Liver (tissue), 9 donors: Measurements from ENCODE around the gene COPS8. TPM values are rescaled to one million over a fixed set of nuclear protein-coding genes. Genes with fewer than 3 reads are reported as not detected.

ENCODE experiments used
- DNase-seq: peaks from one replicate; pipeline ENCODE4 v3.0.0-alpha.2; 2017; ENCODE audit warnings: low spot score
- H3K27ac ChIP-seq, 2 donors: one replicate each; pipeline ENCODE4 v1.7.0; 2013; ENCODE audit warnings: inconsistent platforms in 2 of 2, low read length in 2 of 2, control low read depth in 1 of 2, low read depth in 1 of 2, mild to moderate bottlenecking in 1 of 2
- H3K27me3 ChIP-seq, 4 donors: one replicate each; pipeline versions ENCODE4 v1.6.1 to v1.7.0; 2013; ENCODE audit warnings: low read length in 3 of 4, inconsistent platforms in 1 of 4, mild to moderate bottlenecking in 1 of 4, moderate library complexity in 1 of 4; ENCODE audit not compliant: control insufficient read depth in 4 of 4, insufficient read depth in 4 of 4
- H3K36me3 ChIP-seq, 4 donors: one replicate each; pipeline versions ENCODE4 v1.6.1 to v1.7.0; 2013; ENCODE audit warnings: low read length in 3 of 4, mild to moderate bottlenecking in 3 of 4, low read depth in 1 of 4, moderate library complexity in 1 of 4; ENCODE audit not compliant: control insufficient read depth in 4 of 4, insufficient read depth in 3 of 4
- H3K4me1 ChIP-seq, 4 donors: one replicate each; pipeline versions ENCODE4 v1.6.1 to v1.7.0; 2013; ENCODE audit warnings: low read length in 3 of 4, mild to moderate bottlenecking in 3 of 4, moderate library complexity in 1 of 4; ENCODE audit not compliant: control insufficient read depth in 4 of 4, insufficient read depth in 4 of 4
- H3K4me3 ChIP-seq, 3 donors: one replicate each; pipeline versions ENCODE4 v1.6.1 to v1.7.0; 2013; ENCODE audit warnings: low read length in 3 of 3, control low read depth in 1 of 3, low read depth in 1 of 3, mild to moderate bottlenecking in 1 of 3
- H3K9ac ChIP-seq, 2 donors: one replicate each; pipeline ENCODE4 v1.7.0; 2013; ENCODE audit warnings: low read length in 2 of 2, mild to moderate bottlenecking in 2 of 2, moderate library complexity in 2 of 2, control low read depth in 1 of 2, low read depth in 1 of 2
- H3K9me3 ChIP-seq, 4 donors: one replicate each; pipeline versions ENCODE4 v1.6.1 to v1.7.0; 2013; ENCODE audit warnings: low read length in 3 of 4; ENCODE audit not compliant: control insufficient read depth in 4 of 4
- ATF3 ChIP-seq: IDR thresholded peaks from 2 replicates; pipeline ENCODE4 v1.6.1; 2016; ENCODE audit warnings: antibody characterized with exemption
- CTCF ChIP-seq: fragments of 150-350 bp; IDR thresholded peaks from 2 replicates; pipeline ENCODE4 v1.5.1; 2017; ENCODE audit warnings: improper control_type of control experiment, low read depth, low read length; ENCODE audit not compliant: missing input control
- EGR1 ChIP-seq, 2 donors: IDR thresholded peaks; 2 replicates each; pipeline ENCODE4 v1.6.1; 2016 to 2018; ENCODE audit warnings: antibody characterized with exemption in 2 of 2, low read depth in 2 of 2
- FOXA1 ChIP-seq: IDR thresholded peaks from 2 replicates; pipeline ENCODE4 v1.6.1; 2016; ENCODE audit warnings: antibody characterized with exemption
- FOXA2 ChIP-seq: IDR thresholded peaks from 2 replicates; pipeline ENCODE4 v1.6.1; 2016; ENCODE audit warnings: antibody characterized with exemption
- GABPA ChIP-seq, 2 donors: IDR thresholded peaks in 1 of 2; conservative IDR thresholded peaks in 1 of 2; 2 replicates each; pipeline ENCODE4 v1.6.1; 2016; ENCODE audit warnings: antibody characterized with exemption in 2 of 2, mild to moderate bottlenecking in 1 of 2, moderate library complexity in 1 of 2
- HNF4A ChIP-seq, 2 donors: conservative IDR thresholded peaks; 2 replicates each; pipeline ENCODE4 v1.6.1; 2016; ENCODE audit warnings: antibody characterized with exemption in 2 of 2, mild to moderate bottlenecking in 2 of 2
- HNF4G ChIP-seq: IDR thresholded peaks from 2 replicates; pipeline ENCODE4 v1.6.1; 2016; ENCODE audit warnings: antibody characterized with exemption
- JUND ChIP-seq, 2 donors: IDR thresholded peaks; 2 replicates each; pipeline ENCODE4 v1.6.1; 2016; ENCODE audit warnings: antibody characterized with exemption in 2 of 2
- MAX ChIP-seq: IDR thresholded peaks from 2 replicates; pipeline ENCODE4 v1.6.1; 2016; ENCODE audit warnings: antibody characterized with exemption
- NR2F2 ChIP-seq: IDR thresholded peaks from 2 replicates; pipeline ENCODE4 v1.6.1; 2016; ENCODE audit warnings: antibody characterized with exemption
- RAD21 ChIP-seq, 2 donors: IDR thresholded peaks; 2 replicates each; pipeline ENCODE4 v1.6.1; 2016; ENCODE audit warnings: antibody characterized with exemption in 2 of 2, mild to moderate bottlenecking in 2 of 2
- REST ChIP-seq: IDR thresholded peaks from 2 replicates; pipeline ENCODE4 v1.6.1; 2016; ENCODE audit warnings: antibody characterized with exemption, mild to moderate bottlenecking
- RXRA ChIP-seq, 2 donors: IDR thresholded peaks; 2 replicates each; pipeline ENCODE4 v1.6.1; 2017 to 2018; ENCODE audit warnings: antibody characterized with exemption in 2 of 2, mild to moderate bottlenecking in 1 of 2
- SP1 ChIP-seq: IDR thresholded peaks from 2 replicates; pipeline ENCODE4 v1.6.1; 2018; ENCODE audit warnings: antibody characterized with exemption, mild to moderate bottlenecking
- TAF1 ChIP-seq: conservative IDR thresholded peaks from 2 replicates; pipeline ENCODE4 v1.6.1; 2016; ENCODE audit warnings: antibody characterized with exemption, mild to moderate bottlenecking
- YY1 ChIP-seq: IDR thresholded peaks from 2 replicates; pipeline ENCODE4 v1.6.1; 2016; ENCODE audit warnings: antibody characterized with exemption, mild to moderate bottlenecking
- ZBTB33 ChIP-seq: IDR thresholded peaks from 2 replicates; pipeline ENCODE4 v1.6.1; 2016; ENCODE audit warnings: antibody characterized with exemption
- WGBS: extraction: QIAGEN DNeasy Blood & Tissue Kit; methylation state at CpG from one replicate; pipeline ENCODE4 v1.1.7; 2013; 5-methylcytosine and 5-hydroxymethylcytosine counted together
- polyA plus RNA-seq, 2 donors: library from polyadenylated mRNA; stranded (reverse) in 1 of 2; unstranded in 1 of 2; fragments of 200-250 nt in 1 of 2; fragments of >200 nt in 1 of 2; fragmentation: Nextera tagmentation in 1 of 2; extraction: Ambion mirVana in 1 of 2; gene quantifications; one replicate each; pipeline versions ENCODE4 v1.2.1 to v1.2.3, GENCODE V29; 2013 to 2015
- total RNA-seq, 2 donors: library from RNA; depleted of rRNA; stranded (reverse); fragments of >200 nt; gene quantifications; one replicate each; pipeline ENCODE4 v1.2.3, GENCODE V29; 2014
- donor health status: healthy.
- donor health status: healthy.
- donor health status: healthy.
- donor health status: healthy.
- donor health status: healthy.

Gene COPS8
- total and polyA plus RNA-seq, 4 donors = 19.1 to 32.9 (median 20.1) TPM

GRCh38 chr2:237075749-237076599 lies 9.7 kb upstream of the COPS8 start:
- Histone ChIP-seq H3K4me3 (no peak overlapping the region), H3K9ac (no peak overlapping the region), H3K4me1 (peaks cover 0 to 8% (median 3%) of the 10 kb centered on the region in 4 donors), H3K27me3 (no peaks in the 10 kb centered on the region), H3K27ac (no peak overlapping the region), H3K36me3 (no peaks in the 10 kb centered on the region), H3K9me3 (no peaks in the 10 kb centered on the region)
- WGBS = 73% methylated on average over 9 of the region's 9 CpGs
- DNase-seq = no peak
- TF ChIP-seq TAF1 (no peak), JUND (IDR thresholded peaks at IDR 0.05) (no peak), RXRA (IDR thresholded peaks at IDR 0.05) (peak in 1 of 2 donors; percentile 33), HNF4A (conservative IDR thresholded peaks at IDR 0.05) (peak; percentile 42 to 54), SP1 (peak; percentile 37), FOXA2 (peak; percentile 20)

- Histone ChIP-seq H3K9ac (no peak overlapping the region), H3K27me3 (no peaks in the 10 kb centered on the region), H3K4me3 (no peak overlapping the region), H3K27ac (no peak overlapping the region), H3K9me3 (no peaks in the 10 kb centered on the region), H3K4me1 (peaks cover 0 to 15% (median 11%) of the 10 kb centered on the region in 4 donors), H3K36me3 (no peaks in the 10 kb centered on the region)
- WGBS = 94% methylated on average over 8 of the region's 8 CpGs
- DNase-seq = no peak
- no peak for TF ChIP-seq CTCF
- TF ChIP-seq HNF4G = no peak
- TF ChIP-seq EGR1 (IDR thresholded peaks at IDR 0.05; ENCODE audit: low read depth in 2 of 2) = no peak
- TF ChIP-seq ZBTB33 = no peak
- no peak for TF ChIP-seq RXRA (IDR thresholded peaks at IDR 0.05)
- no peak for TF ChIP-seq RAD21 (IDR thresholded peaks at IDR 0.05)
- no peak for TF ChIP-seq HNF4A (conservative IDR thresholded peaks at IDR 0.05)
- TF ChIP-seq FOXA2 = no peak
- no peak for TF ChIP-seq JUND (IDR thresholded peaks at IDR 0.05)
- no peak for TF ChIP-seq REST
- no peak for TF ChIP-seq GABPA (IDR thresholded peaks at IDR 0.05 in 1 of 2, conservative IDR thresholded peaks at IDR 0.05 in 1 of 2)
- TF ChIP-seq MAX = no peak
- TF ChIP-seq ATF3 = no peak
- TF ChIP-seq FOXA1 = no peak
- TF ChIP-seq NR2F2 = no peak
- no peak for TF ChIP-seq TAF1
- no peak for TF ChIP-seq YY1
- TF ChIP-seq SP1 = no peak
Measured at GRCh38 chr2:237081596-237081995, 4.1 kb upstream of the COPS8 start.
